ENCODE results near the gene GIMD1.

DNA sequence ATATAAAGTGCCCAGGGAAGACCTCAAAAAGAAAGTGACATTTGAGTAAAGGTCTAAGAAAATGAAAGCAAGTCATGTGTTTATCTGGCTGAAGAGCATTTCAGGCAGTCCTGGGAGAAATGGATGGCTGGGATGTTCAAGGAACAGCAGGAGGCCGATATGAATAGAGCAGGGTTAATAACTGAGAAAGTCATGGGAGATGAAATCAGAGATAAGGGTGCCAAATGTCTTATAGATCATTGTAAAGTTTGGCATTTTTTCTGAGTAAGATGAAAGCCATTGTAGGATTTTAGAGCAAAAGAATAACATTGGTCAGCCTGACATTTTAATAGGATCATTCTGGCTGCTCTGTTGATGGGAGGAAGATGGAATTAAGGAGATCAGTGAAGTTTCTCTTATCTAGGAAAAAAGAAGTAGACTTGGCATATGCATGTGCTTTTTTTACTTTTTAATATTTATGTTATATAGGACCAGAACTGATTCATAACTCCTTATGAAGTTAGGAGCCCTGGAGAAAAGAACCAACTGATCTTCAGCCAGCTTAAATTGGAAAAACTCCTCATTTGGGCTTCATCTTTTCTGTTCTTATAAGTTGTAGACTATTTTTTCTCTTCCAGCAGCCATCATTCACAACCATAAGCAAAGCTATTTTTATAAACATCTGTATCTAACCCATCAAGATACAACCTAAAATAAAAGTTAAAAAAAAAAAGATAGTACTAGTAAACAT is 33.7 kb downstream of the GIMD1 start:
- TF ChIP-seq BHLHE40 (IDR thresholded peaks at IDR 0.05; ENCODE audit: borderline replicate concordance) (no peak), LEF1 (IDR thresholded peaks at IDR 0.05; ENCODE audit: borderline replicate concordance) (no peak), ARNT (IDR thresholded peaks at IDR 0.05) (no peak), NFRKB (IDR thresholded peaks at IDR 0.05) (no peak), FOXA1 (IDR thresholded peaks at IDR 0.05) (no peak), FOXM1 (IDR thresholded peaks at IDR 0.05; ENCODE audit: borderline replicate concordance) (no peak)

Data from HEK293T (cell line).